Parathyroid adenoma (tissue), 2 donors: Measurements from ENCODE around the gene KIF18A.

Experiments used
- H2AFZ ChIP-seq: fragments of 300-600 bp; sonication (generic); one replicate; pipeline ENCODE4 v1.7.0; 2017; ENCODE audit warnings: antibody characterized with exemption, mild to moderate bottlenecking
- H3K27ac ChIP-seq: fragments of 300-600 bp; sonication (generic); one replicate; pipeline ENCODE4 v1.7.0; 2017
- H3K27me3 ChIP-seq: fragments of 300-600 bp; sonication (generic); one replicate; pipeline ENCODE4 v1.7.0; 2017; ENCODE audit warnings: low read length; ENCODE audit not compliant: control insufficient read depth, insufficient read depth
- H3K36me3 ChIP-seq: fragments of 300-600 bp; sonication (generic); one replicate; pipeline ENCODE4 v1.7.0; 2017; ENCODE audit warnings: low read length; ENCODE audit not compliant: control insufficient read depth, insufficient read depth
- H3K4me1 ChIP-seq: fragments of 300-600 bp; sonication (generic); one replicate; pipeline ENCODE4 v1.7.0; 2017; ENCODE audit warnings: control low read depth
- H3K4me2 ChIP-seq: fragments of 300-600 bp; sonication (generic); one replicate; pipeline ENCODE4 v1.7.0; 2017; ENCODE audit warnings: low read length
- H3K4me3 ChIP-seq: fragments of 300-600 bp; sonication (generic); one replicate; pipeline ENCODE4 v1.7.0; 2017; ENCODE audit warnings: low read depth, low read length
- H3K79me2 ChIP-seq: fragments of 300-600 bp; sonication (generic); one replicate; pipeline ENCODE4 v1.7.0; 2017; ENCODE audit warnings: control low read depth
- H3K9ac ChIP-seq: fragments of 300-600 bp; sonication (generic); one replicate; pipeline ENCODE4 v1.7.0; 2017; ENCODE audit warnings: mild to moderate bottlenecking
- H3K9me3 ChIP-seq: fragments of 300-600 bp; sonication (generic); one replicate; pipeline ENCODE4 v1.7.0; 2017; ENCODE audit warnings: low read length; ENCODE audit not compliant: control insufficient read depth
- TF ChIP-seq, protein P1 (sequence below): fragments of 300-600 bp; sonication (generic); IDR thresholded peaks from one replicate; pipeline ENCODE4 v1.7.0; 2017; ENCODE audit warnings: antibody characterized with exemption, mild to moderate bottlenecking
- donor health status: primary hyperparathyroidism.

Gene KIF18A

GRCh38 chr11:27996066-27996465 is 111.9 kb downstream of the KIF18A start:
- TF ChIP-seq, protein P1, sequence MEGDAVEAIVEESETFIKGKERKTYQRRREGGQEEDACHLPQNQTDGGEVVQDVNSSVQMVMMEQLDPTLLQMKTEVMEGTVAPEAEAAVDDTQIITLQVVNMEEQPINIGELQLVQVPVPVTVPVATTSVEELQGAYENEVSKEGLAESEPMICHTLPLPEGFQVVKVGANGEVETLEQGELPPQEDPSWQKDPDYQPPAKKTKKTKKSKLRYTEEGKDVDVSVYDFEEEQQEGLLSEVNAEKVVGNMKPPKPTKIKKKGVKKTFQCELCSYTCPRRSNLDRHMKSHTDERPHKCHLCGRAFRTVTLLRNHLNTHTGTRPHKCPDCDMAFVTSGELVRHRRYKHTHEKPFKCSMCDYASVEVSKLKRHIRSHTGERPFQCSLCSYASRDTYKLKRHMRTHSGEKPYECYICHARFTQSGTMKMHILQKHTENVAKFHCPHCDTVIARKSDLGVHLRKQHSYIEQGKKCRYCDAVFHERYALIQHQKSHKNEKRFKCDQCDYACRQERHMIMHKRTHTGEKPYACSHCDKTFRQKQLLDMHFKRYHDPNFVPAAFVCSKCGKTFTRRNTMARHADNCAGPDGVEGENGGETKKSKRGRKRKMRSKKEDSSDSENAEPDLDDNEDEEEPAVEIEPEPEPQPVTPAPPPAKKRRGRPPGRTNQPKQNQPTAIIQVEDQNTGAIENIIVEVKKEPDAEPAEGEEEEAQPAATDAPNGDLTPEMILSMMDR, result no peak
- Histone ChIP-seq H3K27me3 (no peaks in the 10 kb centered on the region), H2AFZ (no peak overlapping the region), H3K4me3 (no peak overlapping the region), H3K9ac (no peak overlapping the region), H3K36me3 (no peaks in the 10 kb centered on the region), H3K79me2 (no peaks in the 10 kb centered on the region), H3K9me3 (no peaks in the 10 kb centered on the region), H3K27ac (no peak overlapping the region), H3K4me2 (no peak overlapping the region), H3K4me1 (no peaks in the 10 kb centered on the region)

DNA sequence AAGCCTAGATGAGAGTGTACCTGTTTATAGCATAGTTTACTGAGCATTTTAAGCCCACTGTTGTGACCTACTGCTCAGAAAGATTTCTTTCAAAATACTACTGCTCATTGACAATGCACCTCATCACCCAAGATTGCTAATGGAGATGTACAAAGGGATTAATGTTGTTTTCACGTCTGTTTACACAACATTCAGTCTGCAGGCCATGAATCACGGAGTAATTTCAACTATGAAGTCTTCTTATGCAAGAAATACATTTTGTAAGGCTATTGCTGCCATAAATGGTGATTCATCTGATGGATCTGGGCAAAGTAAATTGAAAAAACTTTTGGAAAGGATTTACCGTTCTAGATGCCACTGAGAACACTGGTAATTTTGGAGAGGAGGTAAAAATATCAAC is 112.9 kb downstream of the KIF18A start:
- Histone ChIP-seq H3K27me3 (no peaks in the 10 kb centered on the region), H3K79me2 (no peaks in the 10 kb centered on the region), H3K9me3 (no peaks in the 10 kb centered on the region), H2AFZ (no peak overlapping the region), H3K4me2 (no peak overlapping the region), H3K27ac (no peak overlapping the region), H3K4me1 (no peaks in the 10 kb centered on the region), H3K36me3 (no peaks in the 10 kb centered on the region), H3K9ac (no peak overlapping the region), H3K4me3 (no peak overlapping the region)
- TF ChIP-seq, protein P1, result no peak

GRCh38 chr11:27991736-27992135 is 116.2 kb downstream of the KIF18A start:
- Histone ChIP-seq H3K27ac (no peak overlapping the region), H3K9ac (no peak overlapping the region), H3K27me3 (no peaks in the 10 kb centered on the region), H3K4me1 (no peaks in the 10 kb centered on the region), H3K9me3 (no peaks in the 10 kb centered on the region), H2AFZ (no peak overlapping the region), H3K79me2 (no peaks in the 10 kb centered on the region), H3K36me3 (no peaks in the 10 kb centered on the region), H3K4me3 (no peak overlapping the region), H3K4me2 (no peak overlapping the region)
- TF ChIP-seq, protein P1, result no peak

GRCh38 chr11:27977527-27977926 is 130.4 kb downstream of the KIF18A start:
- Histone ChIP-seq H3K4me2 (no peak overlapping the region), H2AFZ (no peak overlapping the region), H3K27me3 (no peaks in the 10 kb centered on the region), H3K4me3 (no peak overlapping the region), H3K27ac (no peak overlapping the region), H3K9me3 (no peaks in the 10 kb centered on the region), H3K9ac (no peak overlapping the region), H3K4me1 (no peaks in the 10 kb centered on the region), H3K79me2 (no peaks in the 10 kb centered on the region), H3K36me3 (no peaks in the 10 kb centered on the region)
- TF ChIP-seq, protein P1, result no peak

DNA sequence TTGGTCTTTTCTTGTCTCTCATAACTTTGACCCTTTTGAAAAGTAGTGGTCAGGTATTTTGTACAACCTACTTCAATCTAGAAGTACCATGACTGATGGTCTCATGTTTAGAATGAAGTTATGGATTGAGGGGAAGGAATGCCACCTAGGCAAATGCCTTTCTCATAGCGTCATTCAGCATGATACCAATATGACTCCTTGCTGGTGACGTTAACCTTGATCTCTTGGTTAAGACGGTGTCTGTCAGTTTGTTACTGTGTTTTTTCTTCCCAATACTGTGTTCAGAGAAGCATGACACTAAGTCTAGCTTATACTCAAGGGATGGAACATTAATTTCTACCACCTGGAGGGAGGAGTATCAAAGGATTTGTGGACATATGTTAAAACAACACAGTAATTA is 130.9 kb downstream of the KIF18A start:
- Histone ChIP-seq H3K4me3 (no peak overlapping the region), H3K79me2 (no peaks in the 10 kb centered on the region), H3K9ac (no peak overlapping the region), H3K4me1 (no peaks in the 10 kb centered on the region), H3K4me2 (no peak overlapping the region), H3K36me3 (no peaks in the 10 kb centered on the region), H2AFZ (no peak overlapping the region), H3K27ac (no peak overlapping the region), H3K9me3 (no peaks in the 10 kb centered on the region), H3K27me3 (no peaks in the 10 kb centered on the region)
- TF ChIP-seq, protein P1, result no peak
